K562 (cell line): Measurements from ENCODE around the gene NPAS3.

ENCODE experiments used
- ATF7 ChIP-seq: fragments of 450-650 bp; IDR thresholded peaks from 2 replicates; pipeline ENCODE4 v1.7.1; 2014; ENCODE audit warnings: mild to moderate bottlenecking, moderate library complexity
- KLF16 ChIP-seq: IDR thresholded peaks from 2 replicates; pipeline ENCODE4 v1.6.1; 2016; ENCODE audit warnings: antibody characterized with exemption
- NFIC ChIP-seq: fragments of 450-650 bp; IDR thresholded peaks from 2 replicates; pipeline ENCODE4 v1.6.1; 2017; ENCODE audit warnings: mild to moderate bottlenecking, inconsistent platforms
- RFX5 ChIP-seq: IDR thresholded peaks from 2 replicates; pipeline ENCODE4 v1.6.1; 2011; ENCODE audit warnings: low read depth, mild to moderate bottlenecking, improper control_type of control experiment, low read length
- SREBF1 ChIP-seq: fragments of 150-350 bp; IDR thresholded peaks from 2 replicates; pipeline ENCODE4 v1.6.1; 2014; ENCODE audit warnings: antibody characterized with exemption, low read depth, low read length, borderline replicate concordance
- SRF ChIP-seq, 2 experiments: fragments of 250-450, 450-650 bp in 1 of 2; sonication (Bioruptor Pico) in 1 of 2; sonication (generic) in 1 of 2; formaldehyde crosslinking; IDR thresholded peaks; 2 replicates each; pipeline versions ENCODE4 v1.5.0 to v1.5.1; 2020 to 2022; ENCODE audit warnings: mild to moderate bottlenecking in 1 of 2, missing genetic modification reagents in 1 of 2
- TAF1 ChIP-seq: IDR thresholded peaks from 2 replicates; pipeline ENCODE4 v1.6.1; 2011; ENCODE audit warnings: mild to moderate bottlenecking, low read length, moderate library complexity; ENCODE audit not compliant: insufficient read depth, control insufficient read depth, severe bottlenecking; ENCODE audit errors: extremely low read depth
- THRAP3 ChIP-seq: fragments of 450-650 bp; IDR thresholded peaks from 2 replicates; pipeline ENCODE4 v1.6.1; 2016; ENCODE audit warnings: mild to moderate bottlenecking, inconsistent platforms, borderline replicate concordance
- TF ChIP-seq, protein P1 (sequence below), 3 experiments: IDR thresholded peaks in 2 of 3; conservative IDR thresholded peaks in 1 of 3; 2 replicates each; pipeline ENCODE4 v1.5.1; 2011 to 2012; ENCODE audit warnings: low read length in 3 of 3, mild to moderate bottlenecking in 3 of 3, control low read depth in 2 of 3, improper control_type of control experiment in 1 of 3, inconsistent platforms in 1 of 3, low read depth in 1 of 3, mixed read lengths in 1 of 3, moderate library complexity in 1 of 3; ENCODE audit not compliant: insufficient read depth in 2 of 3

GRCh38 chr14:33492491-33492890 lies 553.8 kb downstream of the NPAS3 start:
- no peak for TF ChIP-seq NFIC
- no peak for TF ChIP-seq RFX5
- TF ChIP-seq, protein P1, sequence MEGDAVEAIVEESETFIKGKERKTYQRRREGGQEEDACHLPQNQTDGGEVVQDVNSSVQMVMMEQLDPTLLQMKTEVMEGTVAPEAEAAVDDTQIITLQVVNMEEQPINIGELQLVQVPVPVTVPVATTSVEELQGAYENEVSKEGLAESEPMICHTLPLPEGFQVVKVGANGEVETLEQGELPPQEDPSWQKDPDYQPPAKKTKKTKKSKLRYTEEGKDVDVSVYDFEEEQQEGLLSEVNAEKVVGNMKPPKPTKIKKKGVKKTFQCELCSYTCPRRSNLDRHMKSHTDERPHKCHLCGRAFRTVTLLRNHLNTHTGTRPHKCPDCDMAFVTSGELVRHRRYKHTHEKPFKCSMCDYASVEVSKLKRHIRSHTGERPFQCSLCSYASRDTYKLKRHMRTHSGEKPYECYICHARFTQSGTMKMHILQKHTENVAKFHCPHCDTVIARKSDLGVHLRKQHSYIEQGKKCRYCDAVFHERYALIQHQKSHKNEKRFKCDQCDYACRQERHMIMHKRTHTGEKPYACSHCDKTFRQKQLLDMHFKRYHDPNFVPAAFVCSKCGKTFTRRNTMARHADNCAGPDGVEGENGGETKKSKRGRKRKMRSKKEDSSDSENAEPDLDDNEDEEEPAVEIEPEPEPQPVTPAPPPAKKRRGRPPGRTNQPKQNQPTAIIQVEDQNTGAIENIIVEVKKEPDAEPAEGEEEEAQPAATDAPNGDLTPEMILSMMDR (IDR thresholded peaks at IDR 0.05 in 2 of 3, conservative IDR thresholded peaks at IDR 0.05 in 1 of 3; ENCODE audit: insufficient read depth in 2 of 3, low read depth in 1 of 3, low read length in 3 of 3) = no peak
- no peak for TF ChIP-seq TAF1
- TF ChIP-seq SRF (CRISPR knock-in tag; IDR thresholded peaks at IDR 0.05) = no peak
- TF ChIP-seq ATF7 = no peak
- no peak for TF ChIP-seq KLF16
- TF ChIP-seq SREBF1 = no peak
- no peak for TF ChIP-seq THRAP3
